Measurements from ENCODE around the gene LIN7A.

Gene LIN7A

DNA sequence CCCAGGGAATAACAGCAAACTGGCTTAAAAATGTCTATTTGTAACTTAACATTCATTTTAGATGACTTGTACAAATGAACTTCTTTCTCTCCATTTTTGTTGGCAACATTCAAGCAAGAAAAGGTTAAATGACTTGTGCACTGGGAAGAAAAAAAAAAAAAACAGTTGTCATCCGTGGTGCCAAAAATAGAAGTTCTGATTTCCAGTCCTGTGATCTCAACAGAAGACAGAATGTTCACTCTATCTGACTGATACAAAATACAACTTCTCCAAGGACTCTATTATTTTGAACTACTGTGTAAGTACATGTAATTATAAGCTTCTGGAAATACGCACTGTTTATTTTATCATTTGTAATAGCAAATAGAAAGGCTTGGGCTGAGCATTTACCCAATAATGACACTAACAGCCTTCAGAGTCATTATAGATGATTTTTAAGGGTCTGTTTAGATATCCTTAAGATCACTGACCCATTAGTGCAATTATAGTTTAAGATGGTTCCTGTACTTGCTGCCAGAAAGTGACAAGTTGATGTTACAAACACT, 59.9 kb downstream of the LIN7A start:
- Histone ChIP-seq H2AFZ (ENCODE audit: low read depth, low read length, severe bottlenecking) (no peak overlapping the region), H3K79me2 (ENCODE audit: insufficient read depth, low read length) (no peaks in the 10 kb centered on the region), H3K9me3 (ENCODE audit: insufficient read depth, low read length) (no peaks in the 10 kb centered on the region), H3K4me2 (ENCODE audit: low read depth, low read length, poor library complexity, severe bottlenecking) (no peak overlapping the region), H3K9ac (ENCODE audit: low read length) (no peak overlapping the region), H4K20me1 (ENCODE audit: low read depth, low read length) (no peaks in the 10 kb centered on the region), H3F3A (ENCODE audit: insufficient read depth) (no peaks in the 10 kb centered on the region), H3K27ac (ENCODE audit: low read depth, low read length) (no peak overlapping the region), H3K9me2 (replicated peaks; ENCODE audit: insufficient read depth, low read length) (0 out of 2 replicates have a peak, but pooled peaks cover 1% of the 10 kb centered on the region), H3K27me3 (ENCODE audit: low read length) (no peaks in the 10 kb centered on the region), H3K36me3 (ENCODE audit: low read length) (no peaks in the 10 kb centered on the region), H3K4me3 (ENCODE audit: insufficient read depth, low read length, poor library complexity, severe bottlenecking) (no peak overlapping the region)
- no peak for TF ChIP-seq EZH2phosphoT487 (conservative IDR thresholded peaks at IDR 0.05; ENCODE audit: low read length)
- TF ChIP-seq, protein P1, sequence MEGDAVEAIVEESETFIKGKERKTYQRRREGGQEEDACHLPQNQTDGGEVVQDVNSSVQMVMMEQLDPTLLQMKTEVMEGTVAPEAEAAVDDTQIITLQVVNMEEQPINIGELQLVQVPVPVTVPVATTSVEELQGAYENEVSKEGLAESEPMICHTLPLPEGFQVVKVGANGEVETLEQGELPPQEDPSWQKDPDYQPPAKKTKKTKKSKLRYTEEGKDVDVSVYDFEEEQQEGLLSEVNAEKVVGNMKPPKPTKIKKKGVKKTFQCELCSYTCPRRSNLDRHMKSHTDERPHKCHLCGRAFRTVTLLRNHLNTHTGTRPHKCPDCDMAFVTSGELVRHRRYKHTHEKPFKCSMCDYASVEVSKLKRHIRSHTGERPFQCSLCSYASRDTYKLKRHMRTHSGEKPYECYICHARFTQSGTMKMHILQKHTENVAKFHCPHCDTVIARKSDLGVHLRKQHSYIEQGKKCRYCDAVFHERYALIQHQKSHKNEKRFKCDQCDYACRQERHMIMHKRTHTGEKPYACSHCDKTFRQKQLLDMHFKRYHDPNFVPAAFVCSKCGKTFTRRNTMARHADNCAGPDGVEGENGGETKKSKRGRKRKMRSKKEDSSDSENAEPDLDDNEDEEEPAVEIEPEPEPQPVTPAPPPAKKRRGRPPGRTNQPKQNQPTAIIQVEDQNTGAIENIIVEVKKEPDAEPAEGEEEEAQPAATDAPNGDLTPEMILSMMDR (IDR thresholded peaks at IDR 0.05; ENCODE audit: insufficient read depth, low read length, poor library complexity, severe bottlenecking), result no peak

DNA sequence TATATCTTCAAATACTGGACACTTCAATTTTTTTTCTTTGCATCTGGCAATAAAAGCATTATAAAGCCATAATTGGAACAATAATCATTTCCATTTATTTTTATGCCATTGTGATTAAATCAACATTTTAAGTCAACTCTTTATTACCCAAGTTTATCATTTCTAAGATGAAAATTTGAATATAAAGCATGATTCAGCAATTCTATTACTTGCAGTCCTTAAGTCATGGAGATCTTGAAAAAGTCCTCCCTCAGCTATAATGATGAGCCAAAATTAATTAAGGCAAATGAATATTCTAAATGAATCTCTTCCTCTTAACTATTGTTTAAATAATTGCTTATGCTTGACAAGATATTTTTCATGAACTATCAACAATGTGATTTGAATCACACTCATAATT, 65.7 kb downstream of the LIN7A start:
- no peak for TF ChIP-seq EZH2phosphoT487 (conservative IDR thresholded peaks at IDR 0.05; ENCODE audit: low read length)
- TF ChIP-seq, protein P1 (IDR thresholded peaks at IDR 0.05; ENCODE audit: insufficient read depth, low read length, poor library complexity, severe bottlenecking), result no peak
- Histone ChIP-seq H2AFZ (ENCODE audit: low read depth, low read length, severe bottlenecking) (no peak overlapping the region), H3K79me2 (ENCODE audit: insufficient read depth, low read length) (no peaks in the 10 kb centered on the region), H3F3A (ENCODE audit: insufficient read depth) (no peaks in the 10 kb centered on the region), H3K4me2 (ENCODE audit: low read depth, low read length, poor library complexity, severe bottlenecking) (no peak overlapping the region), H3K36me3 (ENCODE audit: low read length) (no peaks in the 10 kb centered on the region), H3K9me2 (replicated peaks; ENCODE audit: insufficient read depth, low read length) (0 out of 2 replicates have a peak, but pooled peaks cover 4% of the 10 kb centered on the region), H3K9ac (ENCODE audit: low read length) (no peak overlapping the region), H3K27ac (ENCODE audit: low read depth, low read length) (no peak overlapping the region), H3K9me3 (ENCODE audit: insufficient read depth, low read length) (no peaks in the 10 kb centered on the region), H3K4me3 (ENCODE audit: insufficient read depth, low read length, poor library complexity, severe bottlenecking) (no peak overlapping the region), H4K20me1 (ENCODE audit: low read depth, low read length) (no peaks in the 10 kb centered on the region), H3K27me3 (ENCODE audit: low read length) (no peaks in the 10 kb centered on the region)

DNA sequence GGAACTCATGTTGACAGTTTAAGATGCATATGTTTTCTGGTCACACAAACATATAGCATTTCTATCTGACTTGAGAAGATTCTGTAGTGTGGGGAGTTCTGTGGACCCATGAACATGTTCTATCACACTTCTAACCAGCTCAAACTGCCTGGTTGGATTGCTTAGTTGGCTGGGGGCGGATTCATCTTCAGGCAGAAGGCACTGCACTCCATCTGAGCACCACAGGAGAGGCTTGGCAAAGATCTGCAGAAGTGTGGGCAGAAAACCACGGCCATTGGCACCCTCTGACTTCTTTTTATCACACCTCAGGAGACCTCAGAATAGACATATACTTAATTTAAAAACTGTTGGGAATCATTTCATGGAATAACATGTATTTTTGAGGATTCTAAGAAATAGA, 68.5 kb downstream of the LIN7A start:
- no peaks in the 10 kb centered on the region for H3F3A ChIP-seq (ENCODE audit: insufficient read depth)
- H3K79me2 ChIP-seq (ENCODE audit: insufficient read depth, low read length), result no peaks in the 10 kb centered on the region
- H4K20me1 ChIP-seq (ENCODE audit: low read depth, low read length), result no peaks in the 10 kb centered on the region
- TF ChIP-seq, protein P1 (IDR thresholded peaks at IDR 0.05; ENCODE audit: insufficient read depth, low read length, poor library complexity, severe bottlenecking), result no peak
- no peak for TF ChIP-seq EZH2phosphoT487 (conservative IDR thresholded peaks at IDR 0.05; ENCODE audit: low read length)
- H3K9ac ChIP-seq (ENCODE audit: low read length), result no peak overlapping the region
- H3K9me2 ChIP-seq (replicated peaks; ENCODE audit: insufficient read depth, low read length), result 0 out of 2 replicates have a peak, but pooled peaks cover 4% of the 10 kb centered on the region
- no peak overlapping the region for H3K4me2 ChIP-seq (ENCODE audit: low read depth, low read length, poor library complexity, severe bottlenecking)
- H2AFZ ChIP-seq (ENCODE audit: low read depth, low read length, severe bottlenecking), result no peak overlapping the region
- no peaks in the 10 kb centered on the region for H3K9me3 ChIP-seq (ENCODE audit: insufficient read depth, low read length)
- H3K27ac ChIP-seq (ENCODE audit: low read depth, low read length), result no peak overlapping the region
- no peak overlapping the region for H3K4me3 ChIP-seq (ENCODE audit: insufficient read depth, low read length, poor library complexity, severe bottlenecking)
- H3K36me3 ChIP-seq (ENCODE audit: low read length), result no peaks in the 10 kb centered on the region
- H3K27me3 ChIP-seq (ENCODE audit: low read length), result no peaks in the 10 kb centered on the region

Measured in SU-DHL-6 (cell line).